Gastroesophageal sphincter (tissue), 3 donors: Measurements from ENCODE around the gene GFAP.

ENCODE experiments used
- CTCF ChIP-seq, 4 experiments: fragments of 200-600 bp in 2 of 4; fragments of 450-650 bp in 2 of 4; sonication (generic) in 1 of 4; IDR thresholded peaks; one replicate each; pipeline ENCODE4 v1.5.1; 2017 to 2019; ENCODE audit warnings: antibody characterized with exemption in 4 of 4, mild to moderate bottlenecking in 2 of 4, moderate library complexity in 2 of 4
- POLR2A ChIP-seq, 2 donors: fragments of 450-650 bp; IDR thresholded peaks; one replicate each; pipeline ENCODE4 v1.6.1; 2017; ENCODE audit warnings: antibody characterized with exemption in 2 of 2, mild to moderate bottlenecking in 2 of 2, moderate library complexity in 1 of 2
- POLR2AphosphoS5 ChIP-seq: sonication (generic); formaldehyde crosslinking; IDR thresholded peaks from one replicate; pipeline ENCODE4 v1.6.1; 2017; ENCODE audit warnings: antibody characterized with exemption

- TF ChIP-seq CTCF (IDR thresholded peaks at IDR 0.05) (no peak), POLR2AphosphoS5 (no peak), POLR2A (IDR thresholded peaks at IDR 0.05) (no peak)
These were observed 12.8 kb upstream of the GFAP start for GRCh38 chr17:44928136-44928535.
